Natural killer cell (primary cell): Measurements from ENCODE around the gene GLI3. TPM values are rescaled to one million over a fixed set of nuclear protein-coding genes. Genes with fewer than 3 reads are reported as not detected.

ENCODE experiments used
- ATAC-seq, 3 donors: fragments of 150-1000 bp in 2 of 3; fragments of 200-7000 bp in 1 of 3; cut with Tn5 transposase; 1 replicate in 1 of 3; 2 replicates in 2 of 3; pipeline ENCODE4 v1.10.0; 2021; ENCODE audit warnings: mild to moderate bottlenecking in 2 of 3, moderate library complexity in 2 of 3
- DNase-seq, 2 donors: peaks; one replicate each; pipeline versions ENCODE4 v3.0.0 to v3.0.0-alpha.2; 2013 to 2021; ENCODE audit warnings: mixed read lengths in 1 of 2
- H3K27ac ChIP-seq: one replicate; pipeline ENCODE4 v1.5.1; 2013; ENCODE audit warnings: mild to moderate bottlenecking, low read length
- H3K27me3 ChIP-seq: one replicate; pipeline ENCODE4 v1.6.1; 2013; ENCODE audit warnings: low read length; ENCODE audit not compliant: control insufficient read depth, insufficient read depth
- H3K36me3 ChIP-seq: one replicate; pipeline ENCODE4 v1.6.1; 2013; ENCODE audit warnings: low read length; ENCODE audit not compliant: control insufficient read depth, insufficient read depth
- H3K4me1 ChIP-seq: one replicate; pipeline ENCODE4 v1.6.1; 2013; ENCODE audit warnings: low read length; ENCODE audit not compliant: control insufficient read depth, insufficient read depth
- H3K4me3 ChIP-seq: one replicate; pipeline ENCODE4 v1.5.1; 2013; ENCODE audit warnings: low read length
- H3K9me3 ChIP-seq: one replicate; pipeline ENCODE4 v1.6.1; 2013; ENCODE audit warnings: low read length; ENCODE audit not compliant: control insufficient read depth, insufficient read depth
- H3K27ac Mint-ChIP-seq, 2 donors: one replicate each; pipeline ENCODE4 v1.8.0; 2022; ENCODE audit warnings: mild to moderate bottlenecking in 2 of 2, mixed read lengths in 2 of 2, moderate library complexity in 1 of 2
- H3K27me3 Mint-ChIP-seq, 2 donors: one replicate each; pipeline ENCODE4 v1.8.0; 2022; ENCODE audit warnings: low read depth in 2 of 2, mixed read lengths in 2 of 2
- H3K36me3 Mint-ChIP-seq: one replicate; pipeline ENCODE4 v1.8.0; 2022; ENCODE audit warnings: mixed read lengths
- H3K4me1 Mint-ChIP-seq, 2 donors: one replicate each; pipeline ENCODE4 v1.8.0; 2022; ENCODE audit warnings: mixed read lengths in 2 of 2
- H3K4me3 Mint-ChIP-seq: one replicate; pipeline ENCODE4 v1.8.0; 2022; ENCODE audit warnings: mild to moderate bottlenecking, moderate library complexity, mixed read lengths
- H3K9me3 Mint-ChIP-seq, 2 donors: one replicate each; pipeline ENCODE4 v1.8.0; 2022; ENCODE audit warnings: mixed read lengths in 2 of 2
- CTCF ChIP-seq: fragments of 200-600 bp; IDR thresholded peaks from one replicate; pipeline ENCODE4 v1.8.0; 2022; ENCODE audit warnings: antibody characterized with exemption
- WGBS: methylation state at CpG from one replicate; pipeline ENCODE4 v1.1.7; 2013; ENCODE audit warnings: missing lambda C conversion rate; ENCODE audit not compliant: insufficient coverage; 5-methylcytosine and 5-hydroxymethylcytosine counted together
- intact Hi-C: fragments of 100-400 bp; cut with micrococcal nuclease; formaldehyde crosslinking; loops from one replicate; pipeline ENCODE4 v1.14.2; 2022
- total RNA-seq, 4 donors: library from RNA; stranded (reverse); fragments of 120-200 nt in 1 of 4; gene quantifications; one replicate each; pipeline versions ENCODE4 v1.2.3 to v1.2.4, GENCODE V29; 2013 to 2022

GLI3 gene
- total RNA-seq, 3 donors from 2014 or later (not counting 1 experiment from before 2014, with no cell fraction given): 2.9 to 4.7 (median 3.1) TPM

GRCh38 chr7:42093349-42093905, 143.6 kb downstream of the GLI3 start:
- Histone ChIP-seq H3K4me3 (no peak overlapping the region), H3K36me3 (no peaks in the 10 kb centered on the region), H3K9me3 (no peaks in the 10 kb centered on the region), H3K4me1 (no peaks in the 10 kb centered on the region), H3K27me3 (no peaks in the 10 kb centered on the region), H3K27ac (no peak overlapping the region)
- H3K4me1 Mint-ChIP-seq: peaks cover 0 to 15% of the 10 kb centered on the region in 2 donors
- H3K36me3 Mint-ChIP-seq: no peaks in the 10 kb centered on the region
- intact Hi-C loops: no loop called here
- H3K27me3 Mint-ChIP-seq: peaks cover 0 to 6% of the 10 kb centered on the region in 2 donors
- ATAC-seq (no peak), DNase-seq (no peak)
- TF ChIP-seq CTCF: no peak
- WGBS: no CpG with 5 or more reads among the region's 2 CpGs
- H3K9me3 Mint-ChIP-seq: no peaks in the 10 kb centered on the region
- no peak overlapping the region for H3K4me3 Mint-ChIP-seq
- no peak overlapping the region for H3K27ac Mint-ChIP-seq

- H3K27ac Mint-ChIP-seq: no peak overlapping the region
- H3K4me3 ChIP-seq: no peak overlapping the region
- H3K9me3 ChIP-seq: no peaks in the 10 kb centered on the region
- DNase-seq (no peak), ATAC-seq (no peak)
- H3K36me3 ChIP-seq: no peaks in the 10 kb centered on the region
- H3K27me3 Mint-ChIP-seq: peaks cover 0 to 6% of the 10 kb centered on the region in 2 donors
- H3K9me3 Mint-ChIP-seq: no peaks in the 10 kb centered on the region
- TF ChIP-seq CTCF: no peak
- H3K27me3 ChIP-seq: no peaks in the 10 kb centered on the region
- H3K4me3 Mint-ChIP-seq: no peak overlapping the region
- no peak overlapping the region for H3K27ac ChIP-seq
- H3K4me1 Mint-ChIP-seq: peaks cover 0 to 11% of the 10 kb centered on the region in 2 donors
- H3K36me3 Mint-ChIP-seq: no peaks in the 10 kb centered on the region
- intact Hi-C loops: no loop called here
- 88% methylated on average over 24 of the region's 24 CpGs for WGBS
- H3K4me1 ChIP-seq: no peaks in the 10 kb centered on the region
Measured at GRCh38 chr7:42091461-42092291, 145.3 kb downstream of the GLI3 start.

GRCh38 chr7:42090806-42091205, 146.2 kb downstream of the GLI3 start:
- no peak overlapping the region for H3K27ac Mint-ChIP-seq
- H3K9me3 ChIP-seq: no peaks in the 10 kb centered on the region
- no peak for TF ChIP-seq CTCF
- H3K27ac ChIP-seq: no peak overlapping the region
- no peak overlapping the region for H3K4me3 Mint-ChIP-seq
- H3K4me1 ChIP-seq: no peaks in the 10 kb centered on the region
- WGBS: 83% methylated on average over 5 of the region's 5 CpGs
- intact Hi-C loops: no loop called here
- H3K36me3 Mint-ChIP-seq: no peaks in the 10 kb centered on the region
- peaks cover 0 to 10% of the 10 kb centered on the region in 2 donors for H3K4me1 Mint-ChIP-seq
- no peak overlapping the region for H3K4me3 ChIP-seq
- ATAC-seq (no peak), DNase-seq (no peak)
- H3K27me3 ChIP-seq: no peaks in the 10 kb centered on the region
- H3K27me3 Mint-ChIP-seq: peaks cover 0 to 6% of the 10 kb centered on the region in 2 donors
- H3K9me3 Mint-ChIP-seq: no peaks in the 10 kb centered on the region
- H3K36me3 ChIP-seq: no peaks in the 10 kb centered on the region
